Suppressor macrophage treated with lipopolysaccharide for 4 hours (primary cell): Measurements from ENCODE around the gene CEP350.

Source experiments
- DNase-seq: peaks from one replicate; pipeline ENCODE4 v3.0.0-alpha.2; 2020

Gene CEP350, protein sequence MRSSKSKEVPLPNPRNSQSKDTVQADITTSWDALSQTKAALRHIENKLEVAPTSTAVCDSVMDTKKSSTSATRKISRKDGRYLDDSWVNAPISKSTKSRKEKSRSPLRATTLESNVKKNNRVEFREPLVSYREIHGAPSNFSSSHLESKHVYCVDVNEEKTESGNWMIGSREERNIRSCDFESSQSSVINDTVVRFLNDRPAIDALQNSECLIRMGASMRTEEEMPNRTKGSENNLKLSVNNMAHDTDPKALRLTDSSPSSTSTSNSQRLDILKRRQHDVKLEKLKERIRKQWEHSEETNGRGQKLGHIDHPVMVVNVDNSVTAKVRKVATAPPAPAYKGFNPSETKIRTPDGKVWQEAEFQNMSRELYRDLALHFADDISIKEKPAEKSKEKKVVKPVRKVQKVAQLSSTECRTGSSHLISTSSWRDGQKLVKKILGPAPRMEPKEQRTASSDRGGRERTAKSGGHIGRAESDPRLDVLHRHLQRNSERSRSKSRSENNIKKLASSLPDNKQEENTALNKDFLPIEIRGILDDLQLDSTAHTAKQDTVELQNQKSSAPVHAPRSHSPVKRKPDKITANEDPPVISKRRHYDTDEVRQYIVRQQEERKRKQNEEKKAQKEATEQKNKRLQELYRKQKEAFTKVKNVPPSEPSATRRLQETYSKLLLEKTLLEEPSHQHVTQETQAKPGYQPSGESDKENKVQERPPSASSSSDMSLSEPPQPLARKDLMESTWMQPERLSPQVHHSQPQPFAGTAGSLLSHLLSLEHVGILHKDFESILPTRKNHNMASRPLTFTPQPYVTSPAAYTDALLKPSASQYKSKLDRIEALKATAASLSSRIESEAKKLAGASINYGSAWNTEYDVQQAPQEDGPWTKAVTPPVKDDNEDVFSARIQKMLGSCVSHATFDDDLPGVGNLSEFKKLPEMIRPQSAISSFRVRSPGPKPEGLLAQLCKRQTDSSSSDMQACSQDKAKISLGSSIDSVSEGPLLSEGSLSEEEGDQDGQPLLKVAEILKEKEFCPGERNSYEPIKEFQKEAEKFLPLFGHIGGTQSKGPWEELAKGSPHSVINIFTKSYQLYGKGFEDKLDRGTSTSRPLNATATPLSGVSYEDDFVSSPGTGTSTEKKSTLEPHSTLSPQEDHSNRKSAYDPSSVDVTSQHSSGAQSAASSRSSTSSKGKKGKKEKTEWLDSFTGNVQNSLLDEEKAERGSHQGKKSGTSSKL (N-terminal part only)

DNA sequence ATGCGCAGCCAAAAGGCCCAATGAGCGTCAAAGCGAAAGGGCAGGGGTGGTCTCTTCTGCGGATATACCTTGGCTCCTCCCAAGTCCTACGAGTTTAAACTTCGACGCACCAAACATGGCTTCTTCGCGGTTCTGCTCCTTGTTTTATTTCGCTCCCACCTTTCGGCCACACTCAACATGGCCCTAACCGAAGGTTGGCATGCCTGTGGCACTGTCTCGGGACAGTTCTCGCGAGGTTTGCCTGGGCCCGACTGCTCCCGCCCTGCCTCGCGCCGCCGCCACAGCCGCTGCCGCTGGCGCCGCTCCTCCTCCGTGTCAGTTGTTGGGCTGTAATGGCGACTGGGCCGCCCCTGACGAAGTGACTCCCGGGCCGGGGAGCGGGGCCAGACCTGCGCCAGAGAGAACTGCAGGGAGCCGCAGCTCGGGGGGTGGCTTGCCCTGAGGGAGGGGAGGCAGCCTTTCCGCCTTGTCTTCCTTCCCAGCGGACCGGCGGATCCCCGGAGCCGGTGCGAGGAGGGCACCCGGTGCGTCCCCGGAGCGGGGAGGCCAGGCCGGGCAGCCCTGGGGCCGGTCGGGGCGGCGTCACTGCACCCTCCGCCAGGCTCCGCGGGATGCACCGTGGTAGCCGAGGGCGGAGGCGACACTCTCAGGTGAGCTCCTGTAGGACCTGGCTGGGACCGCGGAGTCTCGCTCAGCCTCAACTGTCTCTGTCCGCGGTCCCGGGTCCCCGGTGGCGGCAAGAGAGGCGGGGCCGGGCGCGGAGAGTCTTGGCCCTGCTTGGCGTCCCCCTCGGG is at the start of gene CEP350:
CEP350 (plus strand) TSS at position 318 of the 794 bp plus-strand sequence. CDS start 31,372 bp downstream, outside the sequence.
- peak; percentile 98 for DNase-seq

GRCh38 chr1:179910934-179911333 is 43.7 kb upstream of the CEP350 start:
- no peak for DNase-seq

- no peak for DNase-seq
Observed at GRCh38 chr1:179911812-179912211, 42.8 kb upstream of the CEP350 start.

DNA sequence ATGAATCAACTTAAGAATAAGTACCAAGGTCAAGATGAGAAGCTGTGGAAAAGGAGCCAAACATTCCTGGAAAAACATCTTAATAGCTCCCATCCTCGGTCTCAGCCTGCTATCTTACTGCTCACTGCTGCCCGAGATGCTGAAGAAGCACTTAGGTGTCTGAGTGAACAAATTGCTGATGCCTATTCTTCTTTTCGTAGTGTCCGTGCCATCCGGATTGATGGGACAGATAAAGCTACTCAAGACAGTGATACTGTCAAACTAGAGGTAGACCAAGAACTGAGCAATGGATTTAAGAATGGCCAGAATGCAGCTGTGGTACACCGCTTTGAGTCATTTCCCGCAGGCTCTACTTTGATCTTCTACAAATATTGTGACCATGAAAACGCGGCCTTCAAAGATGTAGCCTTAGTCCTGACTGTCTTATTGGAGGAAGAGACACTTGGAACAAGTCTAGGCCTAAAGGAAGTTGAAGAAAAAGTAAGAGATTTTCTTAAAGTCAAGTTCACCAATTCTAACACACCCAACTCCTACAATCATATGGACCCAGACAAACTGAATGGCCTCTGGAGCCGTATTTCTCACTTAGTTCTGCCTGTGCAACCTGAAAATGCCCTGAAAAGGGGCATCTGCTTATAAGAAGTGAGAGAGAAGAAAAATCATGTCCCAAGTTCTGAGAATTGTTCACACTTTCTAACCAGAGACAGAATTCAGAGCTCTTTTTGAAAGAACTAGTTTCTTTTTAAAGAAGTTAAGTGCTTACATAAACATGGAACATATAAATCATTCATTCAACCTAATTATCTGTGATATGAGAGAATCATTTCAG is 36.8 kb upstream of the CEP350 start:
- DNase-seq = no peak

DNA sequence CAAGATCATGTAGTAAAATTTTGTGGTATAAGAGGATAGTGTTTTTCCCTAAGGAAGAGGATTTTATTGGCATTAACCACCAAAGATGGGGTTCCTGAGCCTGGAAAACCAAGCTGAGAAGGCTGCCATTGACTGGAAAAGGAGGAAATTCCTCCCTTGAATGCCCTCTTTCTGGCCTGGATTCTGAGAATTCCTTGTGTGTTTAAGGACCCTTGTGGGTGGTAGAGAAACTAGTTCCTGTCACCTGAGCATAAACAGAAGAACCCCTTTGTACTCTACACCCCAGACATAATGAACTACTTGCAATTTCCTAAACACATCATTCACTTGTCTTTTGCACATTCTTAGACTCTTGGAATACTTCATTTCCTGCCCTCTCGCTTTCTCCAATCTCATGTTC is 33.1 kb upstream of the CEP350 start:
- no peak for DNase-seq

GRCh38 chr1:179921981-179922872 is 32.4 kb upstream of the CEP350 start:
- DNase-seq = no peak

GRCh38 chr1:179923029-179923428 is 31.6 kb upstream of the CEP350 start:
- DNase-seq = peak; percentile 35

DNA sequence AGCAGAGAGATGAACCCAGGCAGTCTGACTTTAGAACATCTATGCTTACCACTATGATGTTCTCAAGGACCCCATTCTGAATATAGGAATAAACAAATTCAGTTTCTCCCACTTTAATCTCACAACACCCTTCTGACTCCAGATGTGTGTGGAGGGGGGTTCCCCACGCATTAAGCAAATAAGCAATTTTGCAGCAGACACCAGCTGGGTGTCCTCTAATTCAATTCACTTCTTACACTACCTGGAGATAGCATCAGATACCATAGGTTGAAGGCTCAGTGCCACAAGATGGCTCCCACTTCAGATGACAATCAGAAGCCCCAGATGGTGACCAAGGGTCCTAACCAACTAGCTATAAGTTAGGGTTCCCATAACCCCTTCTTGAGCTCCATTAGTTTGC is 30.3 kb upstream of the CEP350 start:
- DNase-seq = no peak

GRCh38 chr1:179925302-179925701 is 29.3 kb upstream of the CEP350 start:
- DNase-seq = no peak

- peak; percentile 29 for DNase-seq
Observed at GRCh38 chr1:179925922-179926849, 28.4 kb upstream of the CEP350 start.

DNA sequence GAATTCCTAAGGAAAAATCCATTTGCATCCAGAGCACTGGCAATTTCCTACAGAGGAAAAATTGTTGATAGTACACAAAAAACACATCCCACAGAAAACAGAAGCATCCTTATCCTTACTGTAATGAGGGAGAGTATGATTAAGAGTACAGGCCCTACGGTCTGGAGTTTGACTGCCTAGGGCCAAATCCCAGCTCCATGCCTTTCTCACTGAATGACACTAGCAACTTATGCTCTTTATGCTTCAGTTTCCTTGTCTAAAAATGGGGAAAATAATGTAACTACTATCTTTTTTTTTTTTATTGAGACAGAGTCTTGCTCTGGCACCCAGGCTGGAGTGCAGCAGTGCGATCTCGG is 27.8 kb upstream of the CEP350 start:
- DNase-seq = no peak

DNA sequence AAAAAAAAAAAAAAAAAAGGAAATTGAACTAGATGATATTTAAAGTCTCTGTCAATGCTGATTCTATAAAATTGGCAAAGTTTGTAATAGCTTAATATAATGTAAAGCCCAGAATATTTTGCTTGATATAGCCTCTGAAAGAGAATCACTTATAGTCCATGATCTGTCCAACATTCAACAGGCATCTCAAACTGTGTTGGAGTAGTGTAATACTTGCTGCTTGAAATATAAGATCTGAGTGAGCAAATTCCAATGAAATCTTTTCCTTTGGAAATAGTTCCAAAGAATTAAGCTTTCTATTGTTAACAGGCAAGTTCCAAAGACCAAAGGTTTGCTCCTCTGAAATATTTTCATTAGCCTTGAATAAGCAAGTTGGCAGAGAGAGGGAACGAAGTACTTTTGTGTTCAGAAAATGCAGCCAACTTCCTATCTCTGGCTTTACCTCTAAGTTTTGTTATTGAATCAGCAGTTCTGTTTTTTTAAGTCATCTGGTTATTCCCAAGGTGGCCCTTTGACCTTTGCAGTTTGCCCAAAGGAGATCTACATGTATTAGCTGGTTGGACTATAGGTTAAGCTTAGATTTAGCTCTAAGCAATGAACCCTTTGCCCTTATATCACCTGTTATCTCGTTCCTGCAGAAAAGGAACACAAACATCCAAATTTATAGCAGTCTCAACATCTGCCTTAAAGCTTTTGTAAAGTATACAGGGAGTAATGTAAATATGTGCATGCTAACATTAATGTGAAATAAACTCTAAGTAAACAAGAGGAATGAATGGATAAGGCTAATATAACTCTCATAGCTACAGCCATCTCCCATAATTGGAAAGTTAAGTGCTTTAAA is 24.4 kb upstream of the CEP350 start:
- DNase-seq = no peak

DNA sequence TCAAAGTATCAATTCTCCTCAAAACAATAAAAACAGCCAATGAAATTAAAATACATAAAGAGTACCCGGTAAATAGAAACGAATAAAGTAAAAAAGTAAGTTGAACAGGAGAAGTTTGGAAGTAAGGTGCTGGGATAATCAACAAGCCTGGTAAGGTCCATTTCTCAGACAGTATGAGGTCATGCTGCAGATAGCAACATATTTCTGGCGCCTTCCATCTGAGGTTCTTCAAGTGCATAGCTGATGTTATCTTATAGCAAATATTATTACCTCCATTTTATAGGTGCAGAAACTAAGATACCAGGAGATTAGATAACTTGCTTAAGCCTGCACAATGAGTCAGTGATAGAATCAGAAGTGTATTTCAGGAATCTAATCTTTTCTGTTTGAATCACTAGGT is 23.7 kb upstream of the CEP350 start:
- no peak for DNase-seq

GRCh38 chr1:179933219-179933618 is 21.4 kb upstream of the CEP350 start:
- DNase-seq = no peak

DNA sequence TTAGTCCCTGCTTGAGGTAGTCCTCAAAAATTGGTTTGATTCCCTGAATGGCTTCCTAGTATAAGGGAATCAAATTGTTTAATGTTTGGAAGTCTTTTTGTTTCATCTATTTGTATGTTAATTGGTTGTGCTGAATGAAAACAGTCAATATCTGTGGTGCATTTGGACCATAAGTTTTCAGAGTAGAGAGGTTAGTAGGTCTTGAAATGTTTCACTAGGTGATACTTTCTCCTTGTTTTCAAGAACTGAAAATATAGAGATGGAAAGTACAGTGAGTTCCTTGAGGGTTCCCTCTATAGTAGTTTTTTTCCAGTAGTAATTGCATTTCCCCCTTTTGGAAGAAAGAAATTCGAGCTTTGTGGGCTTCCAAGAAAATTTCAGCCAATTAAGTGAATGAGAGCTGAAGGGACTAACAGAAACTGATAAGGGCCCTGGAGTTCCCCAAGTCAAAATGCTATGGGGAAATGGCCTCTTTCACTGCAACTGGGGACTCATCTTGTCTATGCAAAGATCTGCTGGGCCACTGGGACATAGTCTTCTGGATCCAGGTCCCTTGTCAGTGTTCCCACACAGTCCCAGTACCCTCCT is 18.6 kb upstream of the CEP350 start:
- DNase-seq = peak; percentile 6

DNA sequence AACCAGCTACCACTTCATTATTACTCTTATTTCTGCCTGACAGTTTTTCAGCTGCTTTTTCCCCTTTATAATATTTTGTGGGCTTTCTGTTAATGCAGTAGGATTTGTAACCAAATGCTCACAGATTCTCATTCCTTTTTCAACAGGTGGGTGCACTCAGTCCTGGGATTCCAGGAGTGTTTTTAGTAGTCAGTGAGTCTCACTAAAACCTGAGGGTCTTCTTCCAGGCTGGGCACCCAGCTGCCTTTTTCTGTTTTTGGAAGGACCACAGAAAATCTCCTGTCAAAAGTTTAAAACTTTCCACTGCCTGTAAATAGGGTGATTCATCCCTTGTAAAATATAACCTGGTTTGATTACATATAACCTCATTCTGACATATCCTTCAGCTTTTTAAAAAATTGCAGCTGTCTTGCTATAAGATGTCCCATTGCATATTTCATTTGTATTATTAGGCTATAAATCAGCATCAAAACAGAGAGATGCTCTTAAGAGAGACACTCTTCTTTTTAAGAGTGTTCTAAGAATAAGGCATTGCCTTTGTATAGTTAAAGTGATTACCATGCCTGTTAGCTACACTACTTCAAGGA is 16.8 kb upstream of the CEP350 start:
- DNase-seq = no peak

DNA sequence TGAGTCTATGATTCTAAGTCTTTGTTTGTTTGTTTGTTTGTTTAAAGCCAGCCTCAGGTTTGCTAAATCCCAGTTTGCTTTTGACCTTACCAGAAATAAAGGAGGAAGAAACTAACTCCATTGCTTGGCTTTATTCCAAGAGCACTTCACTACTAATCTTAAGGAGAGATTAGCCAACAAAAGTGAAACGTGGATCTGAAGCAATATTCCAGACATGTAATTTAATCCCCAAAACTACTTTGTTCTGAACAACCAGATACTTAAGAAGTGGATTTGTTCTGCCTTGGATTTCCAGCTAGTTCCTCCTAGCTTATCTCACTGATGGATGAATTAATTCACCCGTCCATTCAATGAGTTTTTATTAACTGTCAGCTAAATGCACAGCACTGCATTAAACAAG is 15.9 kb upstream of the CEP350 start:
- peak; percentile 47 for DNase-seq

GRCh38 chr1:179939941-179940340 is 14.7 kb upstream of the CEP350 start:
- no peak for DNase-seq
